Ovary (tissue), 9 donors: ENCODE data around the gene MED27. TPM values are rescaled to one million over a fixed set of nuclear protein-coding genes. Genes with fewer than 3 reads are reported as not detected.

ENCODE experiments used
- DNase-seq, 5 donors: peaks; one replicate each; pipeline ENCODE4 v3.0.0-alpha.2; 2019 to 2020
- H3K27ac ChIP-seq, 2 donors: fragments of 200-600 bp; one replicate each; pipeline versions ENCODE4 v1.5.1 to v1.8.0; 2019 to 2022
- H3K27me3 ChIP-seq: fragments of 200-600 bp; one replicate; pipeline ENCODE4 v1.8.0; 2022
- H3K36me3 ChIP-seq: fragments of 200-600 bp; sonication (generic); one replicate; pipeline ENCODE4 v1.5.1; 2019
- H3K4me1 ChIP-seq: one replicate; pipeline ENCODE4 v1.8.1; 2013; ENCODE audit warnings: mild to moderate bottlenecking, moderate library complexity; ENCODE audit not compliant: insufficient read depth
- H3K4me3 ChIP-seq: fragments of 200-600 bp; sonication (generic); one replicate; pipeline ENCODE4 v1.5.1; 2017
- H3K9me3 ChIP-seq, 2 donors: fragments of 200-600 bp in 1 of 2; sonication (generic) in 1 of 2; one replicate each; pipeline versions ENCODE4 v1.5.1 to v1.8.1; 2013 to 2019; ENCODE audit warnings: mild to moderate bottlenecking in 1 of 2, moderate library complexity in 1 of 2
- EP300 ChIP-seq: sonication (generic); formaldehyde crosslinking; IDR thresholded peaks from one replicate; pipeline ENCODE4 v1.6.1; 2017; ENCODE audit warnings: antibody characterized with exemption
- POLR2A ChIP-seq: fragments of 450-650 bp; IDR thresholded peaks from one replicate; pipeline ENCODE4 v1.6.1; 2017; ENCODE audit warnings: antibody characterized with exemption, mild to moderate bottlenecking, moderate library complexity
- WGBS, 3 donors: extraction: QIAGEN DNeasy Blood & Tissue Kit in 1 of 3; methylation state at CpG; one replicate each; pipeline versions ENCODE4 v1.1.5 to v1.1.7; 2013 to 2017; 5-methylcytosine and 5-hydroxymethylcytosine counted together
- intact Hi-C, 4 donors: fragments of 100-400 bp; cut with DNase I; formaldehyde crosslinking; loops; one replicate each; pipeline versions ENCODE4 v1.11.0 to v1.15.1; 2022 to 2023
- polyA plus RNA-seq, 2 donors: library from polyadenylated mRNA; stranded (reverse); fragments of 200-250 nt in 1 of 2; fragments of 350-450 nt in 1 of 2; fragmentation: Illumina TruSeq in 1 of 2; extraction: RNeasy Lipid Tissue Mini Kit (QIAGEN cat#74804) in 1 of 2; gene quantifications; one replicate each; pipeline ENCODE4 v1.2.3, GENCODE V29; 2013 to 2014
- total RNA-seq, 7 donors: library from RNA; depleted of rRNA in 2 of 7; stranded (reverse); fragments of >200 nt in 2 of 7; fragmentation: NEBNext Ultra II Directional in 3 of 7; extraction: Animal tissue kit (Norgen Biotek cat#: 25700) in 3 of 7; gene quantifications; one replicate each; pipeline versions ENCODE4 v1.1.0 to v1.2.4, GENCODE V29; 2016 to 2023
- TF ChIP-seq, protein P1 (sequence below), 3 donors: fragments of 450-650 bp in 2 of 3; fragments of 200-600 bp in 1 of 3; IDR thresholded peaks; one replicate each; pipeline versions ENCODE4 v1.5.1 to v1.8.0; 2016 to 2022; ENCODE audit warnings: antibody characterized with exemption in 3 of 3, mild to moderate bottlenecking in 1 of 3
- donor health status: DM: no; HTN: no; CAD: no; lungs with moderate emphysema.
- donor health status: DM: no; HTN: no; CAD: no.
- donor health status: Bipolar disorder and iron deficiency.
- donor health status: DM: yes; HTN: yes; CAD: no.
- donor health status: DM: no; HTN: no; CAD: no.
- donor health status: DM: yes; HTN: yes; CAD: no.

The MED27 gene
- total and polyA plus RNA-seq, 9 donors = 7.6 to 24.9 (median 17.4) TPM

GRCh38 chr9:132077881-132078698 lies 1.6 kb downstream of the MED27 start:
- TF ChIP-seq, protein P1, sequence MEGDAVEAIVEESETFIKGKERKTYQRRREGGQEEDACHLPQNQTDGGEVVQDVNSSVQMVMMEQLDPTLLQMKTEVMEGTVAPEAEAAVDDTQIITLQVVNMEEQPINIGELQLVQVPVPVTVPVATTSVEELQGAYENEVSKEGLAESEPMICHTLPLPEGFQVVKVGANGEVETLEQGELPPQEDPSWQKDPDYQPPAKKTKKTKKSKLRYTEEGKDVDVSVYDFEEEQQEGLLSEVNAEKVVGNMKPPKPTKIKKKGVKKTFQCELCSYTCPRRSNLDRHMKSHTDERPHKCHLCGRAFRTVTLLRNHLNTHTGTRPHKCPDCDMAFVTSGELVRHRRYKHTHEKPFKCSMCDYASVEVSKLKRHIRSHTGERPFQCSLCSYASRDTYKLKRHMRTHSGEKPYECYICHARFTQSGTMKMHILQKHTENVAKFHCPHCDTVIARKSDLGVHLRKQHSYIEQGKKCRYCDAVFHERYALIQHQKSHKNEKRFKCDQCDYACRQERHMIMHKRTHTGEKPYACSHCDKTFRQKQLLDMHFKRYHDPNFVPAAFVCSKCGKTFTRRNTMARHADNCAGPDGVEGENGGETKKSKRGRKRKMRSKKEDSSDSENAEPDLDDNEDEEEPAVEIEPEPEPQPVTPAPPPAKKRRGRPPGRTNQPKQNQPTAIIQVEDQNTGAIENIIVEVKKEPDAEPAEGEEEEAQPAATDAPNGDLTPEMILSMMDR (IDR thresholded peaks at IDR 0.05) = no peak
- no peak for TF ChIP-seq EP300
- no peak for TF ChIP-seq POLR2A
- peak; percentile 23 to 65 (median 43) for DNase-seq
- WGBS, 3 donors = 4 to 5% (median 5%) methylated on average over 10 of the region's 10 CpGs
- intact Hi-C loops = no loop called here
- peak overlapping the region; percentile 69 for H3K4me3 ChIP-seq
- H3K4me1 ChIP-seq = peaks cover 4% of the 10 kb centered on the region
- no peak overlapping the region for H3K27ac ChIP-seq
- no peaks in the 10 kb centered on the region for H3K36me3 ChIP-seq
- no peaks in the 10 kb centered on the region for H3K27me3 ChIP-seq
- no peaks in the 10 kb centered on the region for H3K9me3 ChIP-seq

DNA sequence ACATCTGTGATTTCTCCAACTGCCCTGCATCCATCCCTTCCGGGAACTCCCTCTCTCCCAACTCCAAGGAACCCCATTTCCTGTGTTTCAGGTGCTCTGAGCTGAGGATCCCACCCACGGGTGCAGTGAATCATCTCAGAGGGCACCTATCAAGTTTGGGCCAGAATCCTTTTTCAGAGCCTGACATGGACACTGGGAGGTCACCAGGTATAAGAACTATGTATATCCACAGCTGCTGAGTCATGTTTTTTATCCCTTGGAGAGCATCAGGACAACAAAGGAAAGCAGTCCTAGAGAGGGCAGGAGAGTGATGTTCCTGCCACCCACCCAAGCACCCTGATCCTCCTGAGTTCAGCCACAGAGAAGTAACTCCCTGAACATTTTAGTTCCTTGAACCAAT lies 3.8 kb downstream of the MED27 start:
- H3K9me3 ChIP-seq = no peaks in the 10 kb centered on the region
- 68 to 87% (median 77%) methylated on average over 2 of the region's 2 CpGs for WGBS, 3 donors
- intact Hi-C loops = no loop called here
- H3K4me3 ChIP-seq = no peak overlapping the region
- H3K36me3 ChIP-seq = no peaks in the 10 kb centered on the region
- no peaks in the 10 kb centered on the region for H3K27me3 ChIP-seq
- no peak for DNase-seq
- peaks cover 4% of the 10 kb centered on the region for H3K4me1 ChIP-seq
- H3K27ac ChIP-seq = no peak overlapping the region
- TF ChIP-seq POLR2A = no peak
- TF ChIP-seq, protein P1 (IDR thresholded peaks at IDR 0.05) = no peak
- TF ChIP-seq EP300 = no peak

DNA sequence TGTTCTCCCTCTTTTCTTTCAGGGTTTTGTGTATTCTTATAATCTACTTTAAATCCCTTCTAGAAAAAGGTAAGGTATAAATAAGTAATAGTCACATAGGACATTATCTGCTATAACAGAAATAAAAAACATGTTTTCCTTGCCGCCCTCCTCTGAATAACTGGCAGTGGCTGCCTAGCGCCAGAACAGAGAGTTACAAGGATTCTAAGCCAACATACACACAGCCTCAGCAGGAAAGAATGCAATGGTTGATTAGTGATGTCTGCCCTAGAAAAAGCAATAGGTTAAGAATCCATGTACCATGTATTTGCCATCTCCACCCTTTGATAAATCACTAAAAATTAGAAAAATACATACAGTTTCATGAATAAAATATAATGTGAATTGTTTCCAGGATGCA lies 4.9 kb downstream of the MED27 start:
- 47 to 66% (median 55%) methylated on average over 2 of the region's 2 CpGs for WGBS, 3 donors
- no peak overlapping the region for H3K4me3 ChIP-seq
- intact Hi-C loops = no loop called here
- H3K27me3 ChIP-seq = no peaks in the 10 kb centered on the region
- TF ChIP-seq, protein P1 (IDR thresholded peaks at IDR 0.05) = no peak
- TF ChIP-seq EP300 = no peak
- no peak for TF ChIP-seq POLR2A
- no peak overlapping the region for H3K27ac ChIP-seq
- no peaks in the 10 kb centered on the region for H3K36me3 ChIP-seq
- no peaks in the 10 kb centered on the region for H3K9me3 ChIP-seq
- DNase-seq = no peak
- H3K4me1 ChIP-seq = peaks cover 4% of the 10 kb centered on the region

DNA sequence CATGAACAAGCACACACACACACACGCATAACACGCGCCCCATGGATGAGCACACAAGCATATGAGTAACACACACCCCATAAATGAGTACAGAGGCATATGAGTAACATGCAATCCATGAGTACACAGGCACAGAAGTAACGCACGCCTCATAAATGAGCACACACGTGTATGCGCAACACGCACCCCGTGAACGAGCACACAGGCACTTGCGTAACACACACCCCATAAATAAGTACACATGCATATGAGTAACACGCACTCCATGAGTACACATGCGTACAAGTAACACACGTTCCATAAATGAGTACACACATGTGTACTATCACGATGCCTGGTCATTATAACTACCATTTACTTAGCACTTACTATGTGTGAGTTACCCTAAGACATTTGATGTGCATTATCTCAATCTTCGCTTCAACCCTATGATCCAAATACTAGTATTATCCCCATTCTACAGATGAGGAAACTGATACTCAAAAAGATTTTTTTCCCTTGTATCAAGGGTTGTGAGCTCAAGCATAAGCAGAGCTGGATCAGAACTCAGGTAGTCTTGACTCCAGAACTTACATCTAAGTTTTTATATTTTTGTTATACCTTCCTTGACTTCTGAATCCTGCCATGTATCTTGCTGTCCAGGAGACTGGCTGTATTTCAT lies 7.7 kb downstream of the MED27 start:
- TF ChIP-seq, protein P1 (IDR thresholded peaks at IDR 0.05) = no peak
- TF ChIP-seq EP300 = no peak
- no peak for TF ChIP-seq POLR2A
- intact Hi-C loops = no loop called here
- Histone ChIP-seq H3K4me3 (no peak overlapping the region), H3K27ac (no peak overlapping the region), H3K27me3 (no peaks in the 10 kb centered on the region), H3K4me1 (no peaks in the 10 kb centered on the region), H3K36me3 (no peaks in the 10 kb centered on the region), H3K9me3 (no peaks in the 10 kb centered on the region)
- no peak for DNase-seq
- WGBS, 3 donors = 95 to 97% (median 96%) methylated on average over 16 of the region's 16 CpGs
